ENCODE data around the gene LEPROT. TPM values are rescaled to one million over a fixed set of nuclear protein-coding genes. Genes with fewer than 3 reads are reported as not detected.

The LEPROT gene
- polyA plus RNA-seq, 1 donor from 2014 or later: 39.2 TPM

- Histone ChIP-seq H3K36me3 (ENCODE audit: insufficient read depth, low read length) (peaks cover 16% of the 10 kb centered on the region), H3K4me2 (ENCODE audit: low read length) (no peak overlapping the region), H3F3A (ENCODE audit: insufficient read depth, low read length, poor library complexity, severe bottlenecking) (no peaks in the 10 kb centered on the region), H3K9me2 (ENCODE audit: insufficient read depth, low read length) (no peaks in the 10 kb centered on the region), H3K9me3 (ENCODE audit: low read length) (no peaks in the 10 kb centered on the region), H3K4me3 (ENCODE audit: low read length) (no peak overlapping the region), H2AFZ (ENCODE audit: low read depth, low read length) (no peak overlapping the region), H3K27ac (ENCODE audit: low read length) (no peak overlapping the region), H4K20me1 (ENCODE audit: insufficient read depth) (no peaks in the 10 kb centered on the region), H3K79me2 (replicated peaks; ENCODE audit: insufficient read depth, low read length) (no peaks in the 10 kb centered on the region), H3K9ac (ENCODE audit: low read length) (no peak overlapping the region), H3K27me3 (ENCODE audit: insufficient read depth, low read depth, low read length) (no peaks in the 10 kb centered on the region)
- no peak for TF ChIP-seq MXI1 (conservative IDR thresholded peaks at IDR 0.05; ENCODE audit: poor library complexity, severe bottlenecking)
- TF ChIP-seq RAD21 (conservative IDR thresholded peaks at IDR 0.05): no peak
- no peak for TF ChIP-seq TAF1 (IDR thresholded peaks at IDR 0.05; ENCODE audit: low read depth)
- TF ChIP-seq SMC3 (conservative IDR thresholded peaks at IDR 0.05; ENCODE audit: poor library complexity): no peak
- no peak for TF ChIP-seq EP300 (conservative IDR thresholded peaks at IDR 0.05; ENCODE audit: poor library complexity, severe bottlenecking)
These were observed 34.0 kb upstream of the LEPROT start for GRCh38 chr1:65386439-65386838.

DNA sequence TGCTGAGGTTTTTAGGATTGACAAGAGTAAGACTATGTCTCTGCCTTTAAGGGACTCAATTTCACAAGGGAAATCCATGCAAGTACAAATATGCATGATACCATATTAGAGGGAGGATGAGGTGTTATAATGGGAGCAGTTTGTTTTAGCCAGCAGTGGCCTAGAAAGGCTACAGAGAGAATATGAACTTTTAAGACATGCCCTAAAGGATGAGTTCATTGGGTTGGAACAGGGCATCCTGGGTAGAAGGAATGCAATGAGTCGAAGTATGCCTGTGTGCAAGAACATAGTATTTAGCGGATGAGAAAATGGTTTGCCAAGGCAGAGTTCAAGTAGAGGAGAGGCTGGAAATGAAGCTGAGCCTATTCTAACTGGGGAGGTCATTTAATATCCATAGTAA lies 32.6 kb upstream of the LEPROT start:
- Histone ChIP-seq H3K36me3 (ENCODE audit: insufficient read depth, low read length) (peaks cover 16% of the 10 kb centered on the region), H3K9me3 (ENCODE audit: low read length) (no peaks in the 10 kb centered on the region), H3K9ac (ENCODE audit: low read length) (no peak overlapping the region), H3K79me2 (replicated peaks; ENCODE audit: insufficient read depth, low read length) (no peaks in the 10 kb centered on the region), H3K9me2 (ENCODE audit: insufficient read depth, low read length) (no peaks in the 10 kb centered on the region), H4K20me1 (ENCODE audit: insufficient read depth) (no peaks in the 10 kb centered on the region), H3K27ac (ENCODE audit: low read length) (no peak overlapping the region), H3K4me3 (ENCODE audit: low read length) (no peak overlapping the region), H3K4me2 (ENCODE audit: low read length) (no peak overlapping the region), H2AFZ (ENCODE audit: low read depth, low read length) (no peak overlapping the region), H3K27me3 (ENCODE audit: insufficient read depth, low read depth, low read length) (no peaks in the 10 kb centered on the region), H3F3A (ENCODE audit: insufficient read depth, low read length, poor library complexity, severe bottlenecking) (no peaks in the 10 kb centered on the region)
- TF ChIP-seq POLR2AphosphoS5 (IDR thresholded peaks at IDR 0.05): no peak
- no peak for TF ChIP-seq MXI1 (conservative IDR thresholded peaks at IDR 0.05; ENCODE audit: poor library complexity, severe bottlenecking)

DNA sequence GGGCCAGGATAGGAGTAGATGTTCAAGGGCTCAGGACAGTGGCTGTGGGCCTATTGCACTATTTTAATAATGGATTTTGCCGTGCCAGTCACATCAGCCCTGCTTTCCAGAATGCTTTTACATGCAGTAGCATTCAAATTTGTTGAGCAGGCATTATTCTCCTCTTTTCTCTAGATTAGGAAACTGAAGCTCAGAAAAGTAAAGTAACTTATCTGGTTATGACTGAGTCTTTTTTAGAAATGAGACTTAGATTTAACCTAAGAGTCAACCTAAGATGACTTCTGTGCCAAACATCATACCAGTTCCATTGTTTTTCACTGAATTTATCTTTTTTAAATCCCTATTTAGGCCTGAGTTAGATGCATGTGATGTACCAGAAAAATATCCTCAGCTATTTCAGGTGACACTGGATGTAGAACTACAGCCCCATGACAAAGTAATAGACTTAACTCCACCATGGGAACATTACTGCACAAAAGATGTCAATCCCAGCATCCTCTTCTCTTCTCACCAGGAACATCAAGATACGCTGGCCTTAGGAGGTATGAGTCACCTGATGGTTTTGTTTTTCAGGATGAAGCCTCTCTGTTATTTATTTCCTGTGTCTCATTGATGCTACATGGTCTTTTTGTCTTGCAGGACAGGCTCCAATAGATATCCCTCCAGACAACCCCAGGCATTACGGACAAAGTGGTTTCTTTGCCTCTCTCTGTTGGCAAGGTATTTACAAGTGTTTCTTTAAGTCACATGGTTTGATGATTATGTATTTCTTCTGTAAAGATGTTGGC lies 31.4 kb upstream of the LEPROT start:
- TF ChIP-seq SMC3 (conservative IDR thresholded peaks at IDR 0.05; ENCODE audit: poor library complexity) (no peak), TAF1 (IDR thresholded peaks at IDR 0.05; ENCODE audit: low read depth) (no peak), POLR2AphosphoS5 (IDR thresholded peaks at IDR 0.05) (no peak), EZH2 (IDR thresholded peaks at IDR 0.05; ENCODE audit: borderline replicate concordance, insufficient read depth, low read length, poor library complexity, severe bottlenecking) (no peak), EP300 (conservative IDR thresholded peaks at IDR 0.05; ENCODE audit: poor library complexity, severe bottlenecking) (no peak), MXI1 (conservative IDR thresholded peaks at IDR 0.05; ENCODE audit: poor library complexity, severe bottlenecking) (no peak), RAD21 (conservative IDR thresholded peaks at IDR 0.05) (no peak)
- TF ChIP-seq, protein P1, sequence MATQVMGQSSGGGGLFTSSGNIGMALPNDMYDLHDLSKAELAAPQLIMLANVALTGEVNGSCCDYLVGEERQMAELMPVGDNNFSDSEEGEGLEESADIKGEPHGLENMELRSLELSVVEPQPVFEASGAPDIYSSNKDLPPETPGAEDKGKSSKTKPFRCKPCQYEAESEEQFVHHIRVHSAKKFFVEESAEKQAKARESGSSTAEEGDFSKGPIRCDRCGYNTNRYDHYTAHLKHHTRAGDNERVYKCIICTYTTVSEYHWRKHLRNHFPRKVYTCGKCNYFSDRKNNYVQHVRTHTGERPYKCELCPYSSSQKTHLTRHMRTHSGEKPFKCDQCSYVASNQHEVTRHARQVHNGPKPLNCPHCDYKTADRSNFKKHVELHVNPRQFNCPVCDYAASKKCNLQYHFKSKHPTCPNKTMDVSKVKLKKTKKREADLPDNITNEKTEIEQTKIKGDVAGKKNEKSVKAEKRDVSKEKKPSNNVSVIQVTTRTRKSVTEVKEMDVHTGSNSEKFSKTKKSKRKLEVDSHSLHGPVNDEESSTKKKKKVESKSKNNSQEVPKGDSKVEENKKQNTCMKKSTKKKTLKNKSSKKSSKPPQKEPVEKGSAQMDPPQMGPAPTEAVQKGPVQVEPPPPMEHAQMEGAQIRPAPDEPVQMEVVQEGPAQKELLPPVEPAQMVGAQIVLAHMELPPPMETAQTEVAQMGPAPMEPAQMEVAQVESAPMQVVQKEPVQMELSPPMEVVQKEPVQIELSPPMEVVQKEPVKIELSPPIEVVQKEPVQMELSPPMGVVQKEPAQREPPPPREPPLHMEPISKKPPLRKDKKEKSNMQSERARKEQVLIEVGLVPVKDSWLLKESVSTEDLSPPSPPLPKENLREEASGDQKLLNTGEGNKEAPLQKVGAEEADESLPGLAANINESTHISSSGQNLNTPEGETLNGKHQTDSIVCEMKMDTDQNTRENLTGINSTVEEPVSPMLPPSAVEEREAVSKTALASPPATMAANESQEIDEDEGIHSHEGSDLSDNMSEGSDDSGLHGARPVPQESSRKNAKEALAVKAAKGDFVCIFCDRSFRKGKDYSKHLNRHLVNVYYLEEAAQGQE (IDR thresholded peaks at IDR 0.05; ENCODE audit: borderline replicate concordance): no peak
- TF ChIP-seq, protein P2, sequence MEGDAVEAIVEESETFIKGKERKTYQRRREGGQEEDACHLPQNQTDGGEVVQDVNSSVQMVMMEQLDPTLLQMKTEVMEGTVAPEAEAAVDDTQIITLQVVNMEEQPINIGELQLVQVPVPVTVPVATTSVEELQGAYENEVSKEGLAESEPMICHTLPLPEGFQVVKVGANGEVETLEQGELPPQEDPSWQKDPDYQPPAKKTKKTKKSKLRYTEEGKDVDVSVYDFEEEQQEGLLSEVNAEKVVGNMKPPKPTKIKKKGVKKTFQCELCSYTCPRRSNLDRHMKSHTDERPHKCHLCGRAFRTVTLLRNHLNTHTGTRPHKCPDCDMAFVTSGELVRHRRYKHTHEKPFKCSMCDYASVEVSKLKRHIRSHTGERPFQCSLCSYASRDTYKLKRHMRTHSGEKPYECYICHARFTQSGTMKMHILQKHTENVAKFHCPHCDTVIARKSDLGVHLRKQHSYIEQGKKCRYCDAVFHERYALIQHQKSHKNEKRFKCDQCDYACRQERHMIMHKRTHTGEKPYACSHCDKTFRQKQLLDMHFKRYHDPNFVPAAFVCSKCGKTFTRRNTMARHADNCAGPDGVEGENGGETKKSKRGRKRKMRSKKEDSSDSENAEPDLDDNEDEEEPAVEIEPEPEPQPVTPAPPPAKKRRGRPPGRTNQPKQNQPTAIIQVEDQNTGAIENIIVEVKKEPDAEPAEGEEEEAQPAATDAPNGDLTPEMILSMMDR (IDR thresholded peaks at IDR 0.05; ENCODE audit: poor library complexity, severe bottlenecking): no peak
- H2AFZ ChIP-seq (ENCODE audit: low read depth, low read length): no peak overlapping the region
- H3K79me2 ChIP-seq (replicated peaks; ENCODE audit: insufficient read depth, low read length): no peaks in the 10 kb centered on the region
- no peak overlapping the region for H3K9ac ChIP-seq (ENCODE audit: low read length)
- H3K9me3 ChIP-seq (ENCODE audit: low read length): no peaks in the 10 kb centered on the region
- H3K27me3 ChIP-seq (ENCODE audit: insufficient read depth, low read depth, low read length): no peaks in the 10 kb centered on the region
- no peaks in the 10 kb centered on the region for H3F3A ChIP-seq (ENCODE audit: insufficient read depth, low read length, poor library complexity, severe bottlenecking)
- no peak overlapping the region for H3K4me2 ChIP-seq (ENCODE audit: low read length)
- H3K36me3 ChIP-seq (ENCODE audit: insufficient read depth, low read length): peaks cover 13% of the 10 kb centered on the region
- H4K20me1 ChIP-seq (ENCODE audit: insufficient read depth): no peaks in the 10 kb centered on the region
- no peaks in the 10 kb centered on the region for H3K9me2 ChIP-seq (ENCODE audit: insufficient read depth, low read length)
- no peak overlapping the region for H3K27ac ChIP-seq (ENCODE audit: low read length)
- H3K4me3 ChIP-seq (ENCODE audit: low read length): no peak overlapping the region

All from neural cell (in vitro differentiated cells).